ENCODE data around the gene ZFP57.

ZFP57 gene

DNA sequence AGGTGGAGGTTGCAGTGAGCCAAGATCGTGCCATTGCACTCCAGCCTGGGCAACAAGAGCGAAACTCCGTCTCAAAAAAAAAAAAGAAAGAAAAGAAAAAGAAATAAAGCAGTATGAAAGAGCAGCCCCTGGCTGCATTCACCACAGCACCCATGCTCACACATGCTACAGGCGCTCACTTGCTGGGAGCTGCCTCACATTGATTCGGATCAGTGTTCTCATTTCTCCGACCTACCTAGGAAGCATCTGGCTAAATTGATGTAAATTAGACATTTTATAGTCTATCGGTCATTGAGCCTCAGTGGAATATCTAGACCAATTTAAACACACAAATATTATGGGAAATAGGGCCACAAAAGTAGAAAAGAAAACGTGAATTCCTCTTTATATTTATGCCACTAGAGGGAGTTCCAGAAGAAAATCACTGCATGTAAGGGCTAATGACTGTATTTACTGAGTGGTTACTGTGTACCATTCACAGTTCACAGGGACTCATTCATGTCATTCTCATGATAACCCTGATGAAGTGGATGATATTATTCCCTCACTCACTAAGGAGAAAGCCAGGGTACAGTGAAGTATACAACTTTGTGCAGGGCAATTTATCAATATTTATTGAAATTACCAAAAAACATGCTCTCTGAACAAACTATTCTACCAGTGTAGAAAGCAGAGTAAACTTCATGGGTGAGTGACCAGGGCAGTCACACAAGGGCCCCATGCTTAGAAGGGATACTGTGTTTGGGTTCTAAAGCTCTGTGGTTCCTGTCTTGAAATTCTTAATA is 29.3 kb downstream of the ZFP57 start:
- DNase-seq = no peak

DNA sequence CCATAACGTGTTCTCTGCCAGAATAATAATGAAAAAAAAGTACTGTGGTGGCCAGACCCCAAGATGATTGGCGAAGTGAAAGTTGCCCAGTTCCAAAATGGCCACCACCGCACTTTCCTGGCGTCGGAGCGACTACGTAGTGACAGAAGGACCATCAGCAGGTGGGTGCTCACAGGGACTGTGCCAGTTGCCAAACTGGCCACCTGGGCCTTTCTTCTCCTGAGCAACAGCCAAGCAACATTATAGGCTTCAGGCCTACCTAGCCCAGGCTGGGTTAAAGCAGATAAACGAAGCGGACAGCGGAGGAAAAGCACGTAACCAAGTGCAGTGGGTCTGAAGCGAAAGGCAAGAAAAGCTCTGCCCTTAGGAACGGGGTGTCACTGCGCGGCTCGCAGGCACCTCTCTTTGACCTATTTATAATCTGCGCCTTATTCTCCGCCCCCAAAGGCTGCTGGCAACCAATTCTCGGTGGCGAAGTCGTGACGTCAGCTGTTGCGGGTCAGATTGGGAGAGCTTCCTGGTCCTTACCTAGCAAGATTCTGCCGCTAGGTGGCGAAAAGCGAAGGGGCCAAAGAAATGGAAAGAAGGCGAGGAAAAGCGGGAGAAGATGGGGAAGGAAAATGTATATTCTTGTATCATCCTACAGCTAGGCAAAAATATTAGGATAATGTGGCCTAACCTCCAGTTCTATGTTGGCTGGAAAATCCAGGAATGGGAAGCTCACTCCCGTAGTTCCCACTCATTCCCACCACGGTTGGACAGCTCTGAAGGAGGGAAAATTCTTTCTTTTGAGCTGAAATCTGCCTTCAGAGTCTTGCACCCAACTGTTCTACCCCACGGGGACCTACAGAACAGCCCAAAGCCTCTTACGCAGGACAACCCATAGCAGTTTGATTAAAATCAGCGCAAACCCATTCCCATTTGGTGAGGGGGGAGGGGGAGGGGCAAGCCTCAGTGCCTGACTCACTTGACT is 31.0 kb downstream of the ZFP57 start:
- DNase-seq = peak; percentile 95

DNA sequence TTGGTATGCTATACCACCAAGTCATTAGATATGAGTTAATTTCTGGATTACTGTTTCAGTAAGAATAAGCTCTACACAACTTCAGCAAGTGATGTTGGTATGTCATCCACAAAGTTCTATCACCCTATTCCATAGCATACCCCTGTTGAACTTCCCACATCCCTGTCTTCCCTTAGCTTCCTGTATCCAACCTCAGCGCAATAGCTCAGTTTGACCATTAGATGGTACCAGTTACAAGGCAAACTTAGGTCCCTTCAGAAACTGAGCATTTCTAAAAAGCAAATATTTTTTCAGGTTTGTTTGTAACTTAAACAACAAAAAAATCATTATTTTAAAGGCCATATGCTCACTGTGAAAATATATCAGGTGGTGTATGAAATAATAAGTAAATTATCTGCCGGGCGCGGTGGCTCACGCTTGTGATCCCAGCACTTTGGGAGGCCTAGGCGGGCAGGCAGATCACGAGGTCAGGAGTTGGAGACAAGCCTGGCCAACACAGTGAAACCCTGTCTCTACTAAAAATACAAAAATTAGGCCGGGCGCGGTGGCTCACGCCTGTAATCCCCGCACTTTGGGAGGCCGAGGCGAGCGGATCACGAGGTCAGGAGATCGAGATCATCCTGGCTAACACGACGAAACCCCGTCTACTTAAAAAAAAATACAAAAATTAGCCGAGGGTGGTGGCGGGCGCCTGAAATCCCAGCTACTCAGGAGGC is 32.9 kb downstream of the ZFP57 start:
- no peak for DNase-seq

DNA sequence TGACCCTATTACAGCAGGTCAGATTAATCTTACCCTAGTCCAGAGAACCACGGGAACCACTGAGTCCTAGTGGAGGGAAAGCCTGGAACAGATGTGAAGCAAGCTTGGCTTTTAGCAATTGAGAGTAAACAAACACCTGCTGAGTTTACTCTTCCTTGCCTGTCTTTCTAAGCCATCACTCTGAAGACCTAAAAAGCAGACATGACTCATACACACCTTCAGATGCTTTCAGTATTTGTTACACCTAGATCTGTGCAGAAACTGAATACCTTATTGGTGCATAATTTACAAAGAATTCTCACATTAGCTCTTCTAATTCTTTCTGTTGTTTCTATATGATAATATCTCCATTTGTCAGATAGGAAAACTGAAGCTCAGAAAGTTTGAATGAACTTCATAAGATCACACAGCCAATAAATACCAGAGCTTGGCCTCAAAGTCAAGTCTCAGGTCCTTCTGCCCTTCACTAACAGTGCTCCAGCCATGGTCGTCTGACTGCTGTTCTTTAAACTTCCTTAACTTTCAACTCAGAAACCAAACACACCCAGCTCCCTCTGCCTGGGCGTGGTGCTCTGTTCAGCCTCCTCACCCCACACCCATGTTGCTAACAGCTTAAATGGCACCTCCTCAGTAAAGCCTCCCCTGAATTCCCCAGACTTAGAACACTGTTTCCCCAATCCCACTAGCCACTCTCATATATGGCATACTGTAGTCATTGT is 39.4 kb downstream of the ZFP57 start:
- no peak for DNase-seq

DNA sequence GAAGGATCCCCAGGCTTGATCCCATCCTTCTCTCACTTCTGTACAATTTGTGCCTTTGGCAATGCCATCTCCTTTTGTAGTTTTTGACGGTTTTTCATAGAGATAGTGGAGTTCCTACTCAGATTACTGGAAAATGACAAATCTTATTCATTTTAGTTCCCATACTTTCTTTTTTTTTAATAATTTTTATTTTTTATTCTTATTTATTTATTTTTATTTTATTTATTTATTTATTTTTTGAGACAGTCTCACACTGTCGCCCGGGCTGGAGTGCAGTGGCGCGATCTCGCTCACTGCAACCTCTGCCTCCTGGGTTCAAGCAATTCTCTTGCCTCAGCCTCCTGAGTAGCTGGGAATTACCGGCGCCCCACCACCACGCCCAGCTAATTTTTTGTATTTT is 43.7 kb downstream of the ZFP57 start:
- DNase-seq = no peak

DNA sequence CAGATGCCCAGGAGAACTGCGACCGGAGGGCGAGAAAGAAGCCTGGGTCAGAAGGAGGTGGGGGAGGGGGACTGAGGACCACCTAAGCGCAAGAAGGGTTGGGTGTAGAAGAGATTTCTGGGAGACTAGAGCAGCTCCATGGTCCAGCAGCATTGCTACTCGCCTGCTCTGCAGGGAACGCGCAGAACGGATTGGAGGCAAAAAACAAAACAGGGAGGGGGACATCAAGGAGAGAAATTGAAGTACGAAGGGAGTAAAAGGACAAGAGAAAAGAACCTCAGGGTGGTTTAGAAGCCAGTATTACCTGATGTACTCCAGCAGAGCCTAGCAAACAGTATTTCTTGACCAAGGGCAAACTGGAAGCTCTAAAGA is 47.4 kb downstream of the ZFP57 start:
- DNase-seq = no peak

DNA sequence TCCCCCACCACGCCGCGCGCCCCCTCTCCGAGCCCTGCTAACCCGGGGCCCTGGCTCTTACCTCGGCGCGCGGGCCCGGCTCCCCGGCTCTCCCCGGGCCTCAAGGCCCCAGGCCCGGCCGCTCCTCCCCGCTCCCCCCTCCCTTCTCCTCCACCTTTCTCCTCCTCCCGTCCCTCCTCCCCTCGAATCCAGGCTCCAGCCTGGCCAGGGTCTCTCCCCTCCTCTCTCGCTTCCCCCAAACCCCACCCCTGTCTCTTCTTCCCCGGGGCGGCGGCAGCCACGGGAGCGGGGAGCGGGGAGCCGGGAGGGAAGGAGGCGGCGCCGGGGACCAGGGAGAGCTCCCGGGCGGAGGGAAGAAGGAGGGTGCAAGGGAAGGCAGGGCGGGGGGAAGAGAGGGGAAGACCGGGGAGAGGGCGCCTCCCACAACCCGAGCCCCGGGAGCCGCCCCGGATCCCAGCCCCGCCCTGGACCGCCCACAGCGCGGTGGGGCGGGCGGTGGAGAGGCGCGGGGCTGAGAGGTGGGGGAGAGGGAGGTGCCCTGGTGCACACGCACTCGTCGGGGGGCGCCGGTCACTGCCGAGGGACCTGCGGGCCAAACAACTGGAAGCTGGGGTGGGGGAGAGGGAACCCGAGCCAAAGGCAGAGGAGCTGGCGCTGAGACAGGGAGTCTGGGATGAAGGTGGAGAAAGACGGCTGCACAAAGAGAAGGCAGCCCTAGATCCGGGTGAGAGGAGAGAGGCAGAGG is 48.0 kb downstream of the ZFP57 start, which contains the start of gene GABBR1:
GABBR1 (minus strand) TSS at position 395 of the 745 bp plus-strand sequence. CDS start 798 bp downstream, outside the sequence.
- peak; percentile 73 for DNase-seq

DNA sequence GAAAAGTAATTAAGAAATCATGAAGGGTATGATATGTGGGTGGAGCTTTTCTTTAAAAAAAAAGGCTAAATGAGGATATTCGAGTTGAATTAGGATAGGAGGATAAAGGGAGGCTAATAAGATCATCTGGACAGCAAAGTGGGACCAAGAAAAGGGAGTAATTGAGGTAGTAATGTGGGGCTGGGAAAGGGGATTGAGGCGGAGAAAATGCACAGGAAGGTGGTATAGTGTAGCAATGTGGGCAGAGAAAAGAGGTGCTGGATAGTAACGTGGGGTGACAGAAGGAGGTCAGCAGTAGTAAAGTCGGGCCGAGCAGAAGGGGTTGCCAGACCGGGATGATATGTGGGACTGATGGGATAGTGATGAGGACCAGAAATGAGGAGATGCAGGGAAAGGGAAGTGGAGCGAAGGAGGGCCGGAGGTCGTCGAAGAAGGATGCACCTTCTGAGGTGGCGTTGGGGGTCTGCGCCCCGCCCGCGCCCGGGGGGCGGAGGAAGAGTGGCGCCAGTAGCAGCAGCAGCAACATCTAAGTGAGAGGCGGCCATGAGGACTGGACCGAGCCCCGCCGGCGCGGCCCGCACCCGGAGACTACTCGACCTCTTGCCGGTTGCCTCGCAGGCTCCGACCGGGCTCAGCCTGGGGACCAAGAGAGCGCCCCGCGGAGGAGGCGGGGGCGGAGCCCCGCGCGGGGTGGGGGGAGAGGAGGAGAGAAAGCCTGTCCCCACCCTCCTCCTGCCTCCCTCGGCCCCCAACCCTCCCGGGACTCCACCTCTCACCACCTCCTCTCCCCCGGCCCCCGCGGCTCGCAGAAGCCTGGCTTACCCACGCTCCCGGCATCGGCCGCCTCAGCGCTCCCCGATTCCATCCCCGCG is 48.9 kb downstream of the ZFP57 start:
- DNase-seq = no peak

DNA sequence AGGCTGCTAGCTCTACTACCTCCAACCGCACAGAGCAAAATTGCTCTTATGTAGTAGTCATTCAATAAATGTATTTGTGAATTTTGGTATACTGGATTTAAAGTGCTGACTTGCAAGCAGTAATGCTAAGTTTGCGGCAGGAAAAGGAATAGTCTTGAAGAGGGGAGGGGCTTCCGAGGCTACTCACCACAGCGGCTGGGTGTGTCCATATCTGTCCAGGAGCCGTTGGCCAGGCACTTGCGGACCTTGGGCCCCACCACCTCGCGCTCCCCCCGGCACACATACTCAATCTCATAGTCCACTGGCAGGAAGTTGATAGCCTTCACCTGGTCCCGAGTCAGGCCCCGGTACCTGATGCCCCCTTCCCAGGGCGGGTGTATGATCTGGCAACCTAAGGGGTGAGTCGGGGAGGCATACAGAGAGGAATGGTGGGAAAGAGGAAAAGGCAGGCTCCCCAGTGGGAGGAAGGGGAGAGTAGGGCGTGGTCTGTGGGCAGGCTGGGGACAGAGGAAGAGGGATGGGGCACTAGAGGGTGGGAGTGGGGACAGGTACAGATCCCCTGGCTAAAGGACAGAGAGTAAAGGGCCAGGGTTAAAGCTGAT is 49.6 kb downstream of the ZFP57 start:
- DNase-seq = no peak

DNA sequence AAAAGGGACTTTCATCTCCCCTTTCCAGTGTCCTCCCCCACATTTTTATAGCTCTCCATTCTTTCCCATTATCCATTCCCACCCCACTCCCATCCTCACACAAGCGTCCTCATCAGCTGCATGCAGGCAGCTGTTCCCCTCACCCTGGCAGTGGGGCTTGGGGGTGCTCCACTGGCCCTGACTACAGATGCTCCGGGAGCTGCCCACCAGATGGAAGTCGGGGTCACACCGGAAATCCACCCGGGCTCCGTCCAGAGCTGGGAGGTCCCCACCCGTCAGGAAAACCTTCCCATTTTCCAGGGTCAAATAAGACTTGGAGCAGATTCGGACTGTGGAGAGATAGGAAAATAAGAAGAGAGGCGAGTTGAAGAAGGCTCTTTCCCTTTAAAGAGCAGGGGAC is 50.6 kb downstream of the ZFP57 start:
- DNase-seq = no peak

DNA sequence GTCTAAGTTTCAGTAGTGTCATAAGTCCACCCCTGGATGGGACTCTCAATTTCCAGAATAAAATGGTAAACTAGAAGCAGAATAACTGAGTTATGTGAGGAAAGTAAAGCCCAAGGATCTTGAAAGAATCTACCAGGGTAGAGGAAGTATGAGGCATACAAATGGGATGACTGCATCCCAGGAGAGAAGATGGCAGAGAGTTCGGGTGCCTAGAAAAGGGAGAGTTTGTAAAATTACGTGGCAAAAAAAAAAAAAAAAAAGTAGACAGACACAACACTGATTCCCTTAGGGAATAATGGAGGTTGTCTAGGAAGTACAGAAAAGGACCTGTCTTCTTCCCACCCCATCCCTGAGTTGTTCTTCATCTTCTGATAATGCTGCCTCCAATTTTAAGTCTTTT is 51.4 kb downstream of the ZFP57 start:
- no peak for DNase-seq

DNA sequence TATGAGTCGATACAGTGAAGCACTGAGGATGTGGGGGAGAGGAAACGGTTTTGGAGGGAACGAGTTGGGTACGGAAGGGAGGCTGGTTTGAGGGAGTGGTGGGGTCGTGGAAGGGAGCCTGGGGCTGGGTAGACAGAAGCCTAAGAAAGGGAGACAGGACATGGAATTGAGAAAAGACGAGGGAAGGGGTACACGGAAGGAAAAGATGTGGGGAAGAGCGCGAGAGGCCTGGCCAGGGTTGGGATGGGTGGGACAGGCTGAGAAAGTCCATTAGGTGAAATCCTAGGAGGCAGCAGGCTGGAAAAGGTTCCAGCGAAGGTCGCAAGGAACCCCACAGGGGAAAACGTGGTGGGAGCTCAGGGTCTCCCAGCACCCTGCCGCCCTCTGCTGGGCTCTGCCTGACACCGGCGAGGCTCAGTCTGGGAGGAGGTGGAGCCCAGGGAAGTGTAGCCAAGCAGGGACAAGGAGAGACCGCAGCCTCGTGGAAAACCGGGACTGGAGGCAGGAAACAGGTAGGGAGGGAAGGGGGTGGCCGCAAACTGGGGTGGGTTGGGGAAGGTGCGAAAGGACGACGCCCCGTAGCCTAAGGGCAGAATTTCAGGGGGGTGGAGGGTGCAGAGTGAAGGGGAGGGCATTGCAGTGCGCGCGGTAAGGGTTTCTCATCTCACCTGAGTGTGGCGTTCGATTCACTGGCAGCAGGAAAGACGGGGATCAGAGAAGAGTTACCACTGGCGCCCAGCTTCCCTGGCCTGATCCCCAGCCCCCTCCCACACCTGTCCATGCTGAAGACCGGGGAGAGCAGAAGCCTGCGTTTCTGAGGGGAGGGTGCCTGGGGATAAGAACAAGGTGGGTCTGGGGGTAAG is 52.3 kb downstream of the ZFP57 start:
- DNase-seq = peak; percentile 55

DNA sequence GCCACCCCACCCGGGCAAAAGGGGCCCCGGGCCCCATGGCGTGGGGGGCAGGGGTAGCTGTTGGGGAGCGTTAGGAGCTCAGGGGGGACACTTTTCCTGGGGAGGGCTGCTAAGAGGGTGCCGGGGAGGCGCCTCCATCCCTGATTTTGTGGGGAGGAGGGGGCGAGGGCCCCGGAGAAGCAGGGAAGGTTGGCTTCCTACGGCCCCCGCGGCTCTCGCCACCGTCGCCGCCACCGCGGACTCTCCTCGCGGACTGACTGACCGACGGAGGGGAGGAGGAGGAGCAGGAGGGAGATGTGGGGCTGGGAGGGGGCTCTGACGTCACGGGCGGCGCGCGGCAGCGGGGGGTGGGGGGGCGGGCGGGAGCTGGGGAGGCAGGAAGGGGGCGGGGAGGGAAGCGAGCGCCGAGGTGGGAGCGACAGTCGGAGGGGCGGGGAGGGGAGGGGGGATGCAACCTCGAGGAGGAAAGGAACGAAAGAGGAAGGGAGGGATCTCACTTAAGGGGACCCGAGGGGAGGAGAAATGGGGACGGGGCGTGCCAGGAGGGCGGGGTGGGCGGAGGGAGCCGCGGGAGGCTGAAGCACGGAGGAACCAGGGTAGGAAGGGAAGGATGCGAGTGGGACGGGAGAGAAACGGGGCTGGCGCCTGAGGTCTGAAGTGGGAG is 53.1 kb downstream of the ZFP57 start:
- no peak for DNase-seq

DNA sequence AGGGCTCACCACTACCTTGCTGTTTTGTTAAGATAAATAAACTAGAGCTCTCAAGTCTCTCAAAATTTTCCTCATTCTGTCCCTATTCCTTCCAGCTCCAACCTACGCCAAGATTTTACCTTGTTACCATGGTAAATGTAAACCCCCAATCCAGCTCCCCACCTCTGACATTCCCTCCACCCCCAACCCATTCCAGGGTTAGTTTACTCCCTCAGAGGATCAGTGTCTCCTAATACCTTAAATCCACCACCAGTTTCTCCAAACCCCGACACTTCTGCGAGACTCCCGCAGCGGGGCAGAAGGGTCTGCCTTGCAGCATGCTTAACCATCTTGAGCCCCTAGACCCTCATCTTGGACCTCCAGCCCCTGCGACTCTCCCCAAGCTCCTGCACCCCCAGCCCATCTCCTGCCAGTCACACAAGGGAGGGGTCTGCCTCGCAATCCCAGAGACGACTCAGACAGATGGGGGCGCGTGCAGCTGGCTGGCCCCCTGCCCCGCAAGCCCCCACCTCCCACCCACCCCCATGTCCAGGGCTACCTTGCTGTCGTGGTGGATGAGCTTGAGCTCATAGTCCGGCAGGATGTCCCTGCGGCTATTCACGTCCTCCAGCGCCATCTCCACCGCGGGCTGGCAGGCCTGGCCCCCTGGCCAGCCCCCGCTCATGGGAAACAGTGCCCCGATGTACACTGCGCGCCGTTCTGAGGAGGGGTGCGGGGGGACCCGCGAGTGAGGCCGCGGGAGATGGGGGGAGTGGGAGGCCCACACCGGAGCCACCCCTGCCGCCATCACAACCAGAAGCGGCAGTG is 53.8 kb downstream of the ZFP57 start:
- no peak for DNase-seq

DNA sequence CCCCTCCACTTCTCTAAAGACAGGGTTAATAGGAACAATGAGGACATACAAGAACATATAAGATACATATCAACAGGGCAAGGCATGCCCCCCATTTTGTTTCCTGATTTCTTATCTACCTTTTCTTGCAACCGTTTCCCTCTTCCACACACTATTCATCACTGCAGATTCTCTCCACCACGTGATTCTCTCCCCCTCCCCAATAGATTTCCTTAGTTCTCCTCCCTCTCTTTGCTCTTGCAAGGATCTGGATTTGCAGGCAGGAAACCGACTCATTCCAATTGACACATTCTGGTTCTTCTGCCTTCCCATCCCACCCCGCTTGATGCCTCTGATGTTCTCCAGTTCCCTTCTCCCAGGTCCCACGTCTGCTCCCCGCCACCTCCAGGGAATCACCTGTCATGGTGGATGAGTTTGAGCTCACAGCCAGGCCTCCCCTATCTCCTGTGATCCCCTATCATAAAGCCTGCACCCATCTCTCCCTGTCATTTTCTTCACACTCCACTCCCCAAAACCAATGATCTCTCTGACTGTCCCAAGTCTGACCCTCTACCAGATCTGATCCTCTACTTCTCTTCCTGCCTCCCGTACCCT is 55.5 kb downstream of the ZFP57 start:
- DNase-seq = no peak

DNA sequence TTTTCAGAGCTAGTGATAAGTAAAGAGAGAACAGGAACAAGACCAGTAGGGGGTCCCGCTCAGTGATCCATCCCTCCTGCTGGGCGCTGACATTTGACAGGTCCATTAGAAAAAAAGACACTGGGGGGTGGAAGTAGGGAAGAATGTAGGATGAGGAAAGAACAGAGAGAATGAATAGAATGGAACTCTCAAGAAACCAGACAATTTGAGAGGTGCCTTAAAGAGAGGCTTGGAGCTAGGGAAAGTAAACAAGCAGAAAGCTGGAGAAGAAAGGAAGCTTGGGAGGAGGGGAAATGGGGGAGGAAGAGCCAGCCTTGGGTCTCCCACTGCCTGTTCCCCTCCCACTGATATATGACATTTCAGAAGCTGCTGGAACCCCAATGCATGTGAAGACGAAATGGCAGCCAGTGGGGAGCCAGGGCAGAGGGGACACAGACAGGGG is 56.4 kb downstream of the ZFP57 start:
- DNase-seq = no peak
